Glutamatergic neuron (in vitro differentiated cells): Measurements from ENCODE around the gene THBS2. TPM values are rescaled to one million over a fixed set of nuclear protein-coding genes. Genes with fewer than 3 reads are reported as not detected.

Experiments used
- DNase-seq: peaks from one replicate; pipeline ENCODE4 v3.0.0; 2022
- H3K27ac Mint-ChIP-seq: one replicate; pipeline ENCODE4 v1.8.0; 2020; ENCODE audit warnings: mild to moderate bottlenecking, mixed read lengths, inconsistent platforms; ENCODE audit not compliant: unreplicated experiment
- H3K27me3 Mint-ChIP-seq: one replicate; pipeline ENCODE4 v1.8.0; 2020; ENCODE audit warnings: mild to moderate bottlenecking, moderate library complexity, mixed read lengths, inconsistent platforms; ENCODE audit not compliant: unreplicated experiment
- H3K36me3 Mint-ChIP-seq: one replicate; pipeline ENCODE4 v1.8.0; 2020; ENCODE audit warnings: mild to moderate bottlenecking, mixed read lengths, inconsistent platforms; ENCODE audit not compliant: unreplicated experiment
- H3K4me1 Mint-ChIP-seq: one replicate; pipeline ENCODE4 v1.8.0; 2020; ENCODE audit warnings: mild to moderate bottlenecking, low read depth, mixed read lengths, inconsistent platforms; ENCODE audit not compliant: unreplicated experiment
- H3K4me3 Mint-ChIP-seq: one replicate; pipeline ENCODE4 v1.8.0; 2020; ENCODE audit warnings: mild to moderate bottlenecking, mixed read lengths, inconsistent platforms; ENCODE audit not compliant: unreplicated experiment
- H3K9me3 Mint-ChIP-seq: one replicate; pipeline ENCODE4 v1.8.0; 2020; ENCODE audit warnings: mild to moderate bottlenecking, moderate library complexity, mixed read lengths, inconsistent platforms; ENCODE audit not compliant: unreplicated experiment
- CTCF ChIP-seq: fragments of 200-600 bp; sonication (generic); IDR thresholded peaks from one replicate; pipeline ENCODE4 v1.5.0; 2021; ENCODE audit not compliant: partially characterized antibody, unreplicated experiment
- total RNA-seq: library from RNA; stranded (reverse); fragmentation: NEBNext Ultra II Directional; extraction: Animal tissue kit (Norgen Biotek cat#: 25700); gene quantifications from one replicate; pipeline ENCODE4 v1.2.1, GENCODE V29; 2021; ENCODE audit not compliant: unreplicated experiment

Gene THBS2
- total RNA-seq, 1 donor from 2014 or later, result 3.1 TPM

GRCh38 chr6:169256061-169256460 lies 2.4 kb upstream of the THBS2 start:
- H3K4me1 Mint-ChIP-seq, result peaks cover 31% of the 10 kb centered on the region
- no peak overlapping the region for H3K27ac Mint-ChIP-seq
- peaks cover 9% of the 10 kb centered on the region for H3K36me3 Mint-ChIP-seq
- H3K4me3 Mint-ChIP-seq, result no peak overlapping the region
- DNase-seq, result no peak
- TF ChIP-seq CTCF, result no peak
- H3K27me3 Mint-ChIP-seq, result peaks cover 9% of the 10 kb centered on the region
- peaks cover 8% of the 10 kb centered on the region for H3K9me3 Mint-ChIP-seq

- H3K4me1 Mint-ChIP-seq, result peaks cover 35% of the 10 kb centered on the region
- H3K9me3 Mint-ChIP-seq, result peaks cover 6% of the 10 kb centered on the region
- peaks cover 9% of the 10 kb centered on the region for H3K27me3 Mint-ChIP-seq
- TF ChIP-seq CTCF, result no peak
- no peak overlapping the region for H3K4me3 Mint-ChIP-seq
- no peak for DNase-seq
- no peak overlapping the region for H3K27ac Mint-ChIP-seq
- H3K36me3 Mint-ChIP-seq, result peaks cover 9% of the 10 kb centered on the region
Measured at GRCh38 chr6:169255643-169256042, 2.0 kb upstream of the THBS2 start.

- Mint-ChIP-seq H3K36me3 (peaks cover 9% of the 10 kb centered on the region), H3K27ac (no peak overlapping the region), H3K9me3 (peaks cover 6% of the 10 kb centered on the region), H3K27me3 (peaks cover 9% of the 10 kb centered on the region), H3K4me3 (no peak overlapping the region), H3K4me1 (peaks cover 36% of the 10 kb centered on the region)
- DNase-seq, result no peak
- no peak for TF ChIP-seq CTCF
Measured at GRCh38 chr6:169254456-169255316, 1.0 kb upstream of the THBS2 start.

GRCh38 chr6:169252505-169253189 lies 999 bp downstream of the THBS2 start:
- no peak for TF ChIP-seq CTCF
- H3K9me3 Mint-ChIP-seq, result peaks cover 4% of the 10 kb centered on the region
- peaks cover 8% of the 10 kb centered on the region for H3K36me3 Mint-ChIP-seq
- H3K4me3 Mint-ChIP-seq, result peak overlapping the region; percentile 85
- no peak for DNase-seq
- peaks cover 10% of the 10 kb centered on the region for H3K27me3 Mint-ChIP-seq
- peaks cover 36% of the 10 kb centered on the region for H3K4me1 Mint-ChIP-seq
- H3K27ac Mint-ChIP-seq, result no peak overlapping the region
